ENCODE results near the gene PRPF38B. TPM values are rescaled to one million over a fixed set of nuclear protein-coding genes. Genes with fewer than 3 reads are reported as not detected.

Gene PRPF38B
- total and polyA plus RNA-seq, 9 of the 15 experiments (the other 6 are each of a cell fraction or from before 2014, with no cell fraction given) = 25.3 to 85.5 (median 66.4) TPM

DNA sequence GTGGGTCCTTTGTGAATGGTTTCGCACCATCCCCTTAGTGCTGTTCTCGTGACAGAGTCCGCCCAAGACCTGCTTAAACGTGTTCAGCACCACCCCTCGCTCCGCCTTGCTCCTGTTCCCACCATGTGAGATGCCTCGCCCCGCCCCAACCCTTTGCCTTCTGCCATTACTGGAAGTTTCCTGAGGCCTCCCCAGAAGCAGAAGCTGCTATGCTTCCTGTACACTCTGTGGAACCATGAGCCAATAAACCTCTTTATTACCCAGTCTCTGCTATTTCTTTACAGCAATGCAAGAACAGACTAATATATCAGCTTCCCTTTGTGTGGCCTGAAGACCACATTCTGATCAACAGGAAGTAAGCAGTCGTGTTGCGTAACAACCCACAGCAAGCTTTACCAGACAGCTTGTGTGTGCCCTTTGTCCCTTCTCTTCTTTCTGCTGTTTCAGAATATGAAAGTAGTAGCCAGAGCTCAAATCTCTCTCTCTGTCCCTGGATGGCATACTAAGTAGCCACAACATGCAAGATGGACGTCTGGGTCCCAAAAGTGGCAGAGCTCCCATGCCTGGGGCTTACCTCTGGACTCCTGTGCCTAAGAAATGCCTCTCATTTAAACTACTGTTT is 45.4 kb upstream of the PRPF38B start (continued):
- 0 out of 2 replicates have a peak, but pooled peaks have one; percentile 32 for TF ChIP-seq TAF7 (tag; IDR thresholded peaks at IDR 0.05)
- TF ChIP-seq CEBPG (CRISPR knock-in tag; IDR thresholded peaks at IDR 0.05) = peak; percentile 97
- TF ChIP-seq CEBPG (tag; conservative IDR thresholded peaks at IDR 0.05 in 1 of 2, IDR thresholded peaks at IDR 0.05 in 1 of 2) = peak; percentile 98 to 99
- TF ChIP-seq, protein P1, sequence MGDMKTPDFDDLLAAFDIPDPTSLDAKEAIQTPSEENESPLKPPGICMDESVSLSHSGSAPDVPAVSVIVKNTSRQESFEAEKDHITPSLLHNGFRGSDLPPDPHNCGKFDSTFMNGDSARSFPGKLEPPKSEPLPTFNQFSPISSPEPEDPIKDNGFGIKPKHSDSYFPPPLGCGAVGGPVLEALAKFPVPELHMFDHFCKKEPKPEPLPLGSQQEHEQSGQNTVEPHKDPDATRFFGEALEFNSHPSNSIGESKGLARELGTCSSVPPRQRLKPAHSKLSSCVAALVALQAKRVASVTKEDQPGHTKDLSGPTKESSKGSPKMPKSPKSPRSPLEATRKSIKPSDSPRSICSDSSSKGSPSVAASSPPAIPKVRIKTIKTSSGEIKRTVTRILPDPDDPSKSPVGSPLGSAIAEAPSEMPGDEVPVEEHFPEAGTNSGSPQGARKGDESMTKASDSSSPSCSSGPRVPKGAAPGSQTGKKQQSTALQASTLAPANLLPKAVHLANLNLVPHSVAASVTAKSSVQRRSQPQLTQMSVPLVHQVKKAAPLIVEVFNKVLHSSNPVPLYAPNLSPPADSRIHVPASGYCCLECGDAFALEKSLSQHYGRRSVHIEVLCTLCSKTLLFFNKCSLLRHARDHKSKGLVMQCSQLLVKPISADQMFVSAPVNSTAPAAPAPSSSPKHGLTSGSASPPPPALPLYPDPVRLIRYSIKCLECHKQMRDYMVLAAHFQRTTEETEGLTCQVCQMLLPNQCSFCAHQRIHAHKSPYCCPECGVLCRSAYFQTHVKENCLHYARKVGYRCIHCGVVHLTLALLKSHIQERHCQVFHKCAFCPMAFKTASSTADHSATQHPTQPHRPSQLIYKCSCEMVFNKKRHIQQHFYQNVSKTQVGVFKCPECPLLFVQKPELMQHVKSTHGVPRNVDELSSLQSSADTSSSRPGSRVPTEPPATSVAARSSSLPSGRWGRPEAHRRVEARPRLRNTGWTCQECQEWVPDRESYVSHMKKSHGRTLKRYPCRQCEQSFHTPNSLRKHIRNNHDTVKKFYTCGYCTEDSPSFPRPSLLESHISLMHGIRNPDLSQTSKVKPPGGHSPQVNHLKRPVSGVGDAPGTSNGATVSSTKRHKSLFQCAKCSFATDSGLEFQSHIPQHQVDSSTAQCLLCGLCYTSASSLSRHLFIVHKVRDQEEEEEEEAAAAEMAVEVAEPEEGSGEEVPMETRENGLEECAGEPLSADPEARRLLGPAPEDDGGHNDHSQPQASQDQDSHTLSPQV (IDR thresholded peaks at IDR 0.05) = peak; percentile 27; the same call in 1 of the 2 replicates
- TF ChIP-seq, protein P2, sequence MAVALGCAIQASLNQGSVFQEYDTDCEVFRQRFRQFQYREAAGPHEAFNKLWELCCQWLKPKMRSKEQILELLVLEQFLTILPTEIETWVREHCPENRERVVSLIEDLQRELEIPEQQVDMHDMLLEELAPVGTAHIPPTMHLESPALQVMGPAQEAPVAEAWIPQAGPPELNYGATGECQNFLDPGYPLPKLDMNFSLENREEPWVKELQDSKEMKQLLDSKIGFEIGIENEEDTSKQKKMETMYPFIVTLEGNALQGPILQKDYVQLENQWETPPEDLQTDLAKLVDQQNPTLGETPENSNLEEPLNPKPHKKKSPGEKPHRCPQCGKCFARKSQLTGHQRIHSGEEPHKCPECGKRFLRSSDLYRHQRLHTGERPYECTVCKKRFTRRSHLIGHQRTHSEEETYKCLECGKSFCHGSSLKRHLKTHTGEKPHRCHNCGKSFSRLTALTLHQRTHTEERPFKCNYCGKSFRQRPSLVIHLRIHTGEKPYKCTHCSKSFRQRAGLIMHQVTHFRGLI (CRISPR knock-in tag; IDR thresholded peaks at IDR 0.05) = no peak
- TF ChIP-seq, protein P3, sequence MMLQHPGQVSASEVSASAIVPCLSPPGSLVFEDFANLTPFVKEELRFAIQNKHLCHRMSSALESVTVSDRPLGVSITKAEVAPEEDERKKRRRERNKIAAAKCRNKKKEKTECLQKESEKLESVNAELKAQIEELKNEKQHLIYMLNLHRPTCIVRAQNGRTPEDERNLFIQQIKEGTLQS (IDR thresholded peaks at IDR 0.05) = peak; percentile 64
- TF ChIP-seq, protein P3 (CRISPR knock-in tag; conservative IDR thresholded peaks at IDR 0.05) = no peak
- peak; percentile 43 for TF ChIP-seq SMAD4 (CRISPR knock-in tag; conservative IDR thresholded peaks at IDR 0.05)
- TF ChIP-seq ATF7 (IDR thresholded peaks at IDR 0.05) = peak; percentile 13; the same call in 1 of the 2 replicates
- no peak for TF ChIP-seq POLR3A (IDR thresholded peaks at IDR 0.05; ENCODE audit: borderline replicate concordance, extremely low read depth, insufficient read depth, insufficient read length)
- TF ChIP-seq TBL1XR1 (IDR thresholded peaks at IDR 0.05; ENCODE audit: low read length in 2 of 2) = 0 out of 4 replicates have a peak, but pooled peaks of 1 of the 2 experiments have one; percentile 8
- TF ChIP-seq DPF2 (IDR thresholded peaks at IDR 0.05) = 0 out of 2 replicates have a peak, but pooled peaks have one; percentile 15
- peak; percentile 79 for TF ChIP-seq GABPA (tag; conservative IDR thresholded peaks at IDR 0.05; ENCODE audit: low read depth)
- TF ChIP-seq TRIM24 (IDR thresholded peaks at IDR 0.05) = peak; percentile 72 to 79
- peak in 1 of 2 experiments; percentile 17; a peak in 1 of 4 replicates for TF ChIP-seq FOXK2 (conservative IDR thresholded peaks at IDR 0.05 in 1 of 2, IDR thresholded peaks at IDR 0.05 in 1 of 2; ENCODE audit: low read depth in 2 of 2)
- TF ChIP-seq, protein P4, sequence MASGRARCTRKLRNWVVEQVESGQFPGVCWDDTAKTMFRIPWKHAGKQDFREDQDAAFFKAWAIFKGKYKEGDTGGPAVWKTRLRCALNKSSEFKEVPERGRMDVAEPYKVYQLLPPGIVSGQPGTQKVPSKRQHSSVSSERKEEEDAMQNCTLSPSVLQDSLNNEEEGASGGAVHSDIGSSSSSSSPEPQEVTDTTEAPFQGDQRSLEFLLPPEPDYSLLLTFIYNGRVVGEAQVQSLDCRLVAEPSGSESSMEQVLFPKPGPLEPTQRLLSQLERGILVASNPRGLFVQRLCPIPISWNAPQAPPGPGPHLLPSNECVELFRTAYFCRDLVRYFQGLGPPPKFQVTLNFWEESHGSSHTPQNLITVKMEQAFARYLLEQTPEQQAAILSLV (tag; IDR thresholded peaks at IDR 0.05) = peak; percentile 90
- no peak for TF ChIP-seq ZNF274 (IDR thresholded peaks at IDR 0.05; ENCODE audit: borderline replicate concordance, low read depth, low read length)
- TF ChIP-seq BACH1 (tag; IDR thresholded peaks at IDR 0.05) = peak; percentile 60; the same call in 1 of the 2 replicates
- TF ChIP-seq ZNF212 (CRISPR knock-in tag; IDR thresholded peaks at IDR 0.05) = no peak
- peak; percentile 80 for TF ChIP-seq ETV1 (tag; conservative IDR thresholded peaks at IDR 0.05; ENCODE audit: low read depth)
- TF ChIP-seq ZNF3 (CRISPR knock-in tag; IDR thresholded peaks at IDR 0.05) = no peak

All from K562 (cell line).